Astrocyte (in vitro differentiated cells and primary cell): ENCODE results near the gene SLC17A2.

Experiments
- CTCF ChIP-seq: IDR thresholded peaks from 2 replicates; pipeline ENCODE4 v1.5.1; 2011; ENCODE audit warnings: low read depth, mild to moderate bottlenecking, inconsistent platforms, low read length, moderate library complexity; ENCODE audit not compliant: insufficient read depth
- EZH2 ChIP-seq: IDR thresholded peaks from 2 replicates; pipeline ENCODE4 v1.6.1; 2012; ENCODE audit warnings: mild to moderate bottlenecking, low read length, inconsistent platforms; ENCODE audit not compliant: insufficient read depth

- no peak for TF ChIP-seq CTCF
- TF ChIP-seq EZH2 = no peak
Observed at GRCh38 chr6:25880601-25881000, 49.9 kb downstream of the SLC17A2 start.
